ENCODE data around the gene CABCOCO1. TPM values are rescaled to one million over a fixed set of nuclear protein-coding genes. Genes with fewer than 3 reads are reported as not detected.

CABCOCO1 gene, protein sequence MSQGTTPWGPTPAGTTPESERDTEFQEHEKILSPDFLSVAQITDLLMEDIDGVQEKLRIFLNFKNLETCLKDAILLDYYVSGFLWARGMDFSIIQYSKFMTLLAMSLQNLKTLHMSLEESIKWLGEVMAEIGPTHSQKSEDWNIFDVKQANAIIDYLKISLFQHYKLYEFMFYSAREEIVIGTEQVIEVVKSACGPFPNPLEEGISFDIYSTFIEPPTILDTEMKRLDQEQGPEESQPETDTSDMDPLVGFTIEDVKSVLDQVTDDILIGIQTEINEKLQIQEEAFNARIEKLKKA
- total RNA-seq = under 1 TPM in 1 of 4 donors, not detected in 3; 0.66 TPM
- 0.09 TPM for polyA plus RNA-seq
- long read RNA-seq, donor 1 = 0 reads
- long read RNA-seq, donor 2 = 0 reads
- long read RNA-seq, donor 3, partial matches to known transcripts = 0 of 1 reads
- long read RNA-seq, donor 3, other reads (novel, unspliced or antisense) = 1 of 1 reads
- long read RNA-seq, donor 4 = 0 reads

DNA sequence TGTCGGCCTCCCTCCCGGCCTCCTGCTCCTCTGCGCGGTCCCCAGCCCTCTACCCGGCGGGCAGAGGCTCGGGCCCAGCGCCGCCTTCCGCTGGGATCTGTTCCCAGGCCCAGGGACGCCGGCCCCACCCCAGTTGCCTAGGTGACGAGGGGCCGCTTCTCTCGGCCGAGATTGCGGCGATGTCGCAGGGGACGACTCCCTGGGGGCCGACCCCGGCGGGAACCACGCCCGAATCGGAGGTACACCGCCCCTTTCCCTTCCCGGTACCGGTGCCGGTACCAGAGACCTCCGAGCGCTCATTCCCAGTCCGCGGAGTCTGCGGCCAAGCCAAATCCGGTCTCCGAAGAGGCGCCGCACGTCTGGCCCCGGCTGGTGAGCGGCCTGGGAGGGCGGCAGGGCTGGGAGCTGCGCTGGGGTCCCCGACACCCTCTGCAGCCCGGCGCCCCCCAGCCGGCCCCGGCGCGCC lies at the start of gene CABCOCO1:
Gene CABCOCO1 (plus strand): TSS at position 136 of the 466 bp plus-strand sequence. CDS start 44 bp downstream, at position 180.
- Histone ChIP-seq H3K27ac (ENCODE audit: low read length) (peak within 1 kb of the TSS; percentile 2), H3K4me3 (ENCODE audit: low read length) (peak within 1 kb of the TSS; percentile 53), H3K27me3 (ENCODE audit: control insufficient read depth, insufficient read depth) (no peaks in the 10 kb centered on the region), H3K4me1 (ENCODE audit: control insufficient read depth, insufficient read depth, low read length) (no peaks in the 10 kb centered on the region), H3K9me3 (ENCODE audit: control insufficient read depth, low read length) (no peaks in the 10 kb centered on the region)
- WGBS = 2% methylated on average over 51 of the region's 51 CpGs
- intact Hi-C loops (cut with DNase I) = no loop called here
- ATAC-seq (peak; percentile 99 to 100), DNase-seq (peak; percentile 81 to 88 (median 86))

DNA sequence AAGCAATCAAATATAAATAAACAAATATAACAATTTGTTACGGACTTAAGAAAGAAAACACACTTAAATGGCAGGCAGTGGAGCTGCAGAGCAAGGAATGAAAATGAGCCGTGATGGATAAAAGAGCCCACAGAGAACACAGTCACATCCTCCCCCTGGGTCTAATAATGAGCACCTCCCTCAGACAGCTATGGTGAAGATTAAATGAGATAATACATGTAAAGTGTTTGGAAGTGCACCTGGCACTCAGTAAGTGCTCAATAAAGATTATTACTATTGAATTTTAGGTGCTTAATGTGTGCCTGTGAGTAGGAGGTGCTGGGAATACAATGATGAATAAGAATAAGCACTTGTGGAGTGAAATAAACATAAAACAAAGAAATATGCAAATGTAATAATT lies 49.1 kb upstream of the CABCOCO1 start:
- ATAC-seq (no peak), DNase-seq (no peak)
- Histone ChIP-seq H3K9me3 (ENCODE audit: control insufficient read depth, low read length) (no peaks in the 10 kb centered on the region), H3K27ac (ENCODE audit: low read length) (no peak overlapping the region), H3K4me3 (ENCODE audit: low read length) (no peak overlapping the region), H3K27me3 (ENCODE audit: control insufficient read depth, insufficient read depth) (no peaks in the 10 kb centered on the region), H3K4me1 (ENCODE audit: control insufficient read depth, insufficient read depth, low read length) (no peaks in the 10 kb centered on the region)
- intact Hi-C loops (cut with DNase I) = no loop called here
- WGBS = 97% methylated on average over 2 of the region's 2 CpGs

DNA sequence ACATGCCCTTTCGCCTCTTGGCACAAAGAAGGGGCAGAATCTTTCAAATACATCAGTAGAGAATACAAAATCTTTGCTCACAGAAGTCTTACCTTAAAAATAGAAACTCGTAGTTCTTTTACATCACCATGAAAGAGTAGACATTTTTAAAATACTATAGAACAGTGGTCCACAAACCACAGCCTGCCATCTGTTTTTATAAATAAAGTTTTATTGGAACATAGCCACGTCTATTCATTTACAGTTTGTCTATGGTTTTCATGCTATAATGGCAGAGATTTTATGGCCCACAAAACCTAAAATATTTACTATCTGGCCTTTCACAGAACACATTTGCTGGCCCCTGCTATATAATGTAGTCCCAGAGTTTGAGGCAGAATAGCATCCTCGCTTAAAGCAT lies 46.1 kb upstream of the CABCOCO1 start:
- Histone ChIP-seq H3K27me3 (ENCODE audit: control insufficient read depth, insufficient read depth) (no peaks in the 10 kb centered on the region), H3K4me3 (ENCODE audit: low read length) (no peak overlapping the region), H3K9me3 (ENCODE audit: control insufficient read depth, low read length) (no peaks in the 10 kb centered on the region), H3K27ac (ENCODE audit: low read length) (no peak overlapping the region), H3K4me1 (ENCODE audit: control insufficient read depth, insufficient read depth, low read length) (no peaks in the 10 kb centered on the region)
- ATAC-seq (no peak), DNase-seq (no peak)
- WGBS = 97% methylated on average over 4 of the region's 4 CpGs
- intact Hi-C loops (cut with DNase I) = no loop called here

DNA sequence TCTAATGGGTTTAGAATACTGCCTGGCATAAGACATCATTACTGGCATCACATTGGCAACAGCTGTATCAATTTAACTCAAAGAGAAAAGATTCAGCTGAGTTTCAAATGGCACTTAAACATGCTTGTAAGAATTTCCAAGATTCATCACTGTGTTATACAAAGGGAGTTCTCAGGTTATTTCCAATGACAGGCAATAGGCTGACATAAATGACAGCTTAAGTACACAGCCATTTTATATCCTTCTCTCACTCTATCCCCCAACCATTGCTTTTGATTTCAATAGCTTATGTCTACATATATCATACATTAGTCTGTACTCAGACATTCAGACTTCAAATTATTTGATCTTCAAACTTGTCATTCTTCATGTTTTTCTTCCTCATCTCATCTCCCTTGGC lies 45.5 kb upstream of the CABCOCO1 start:
- intact Hi-C loops (cut with DNase I) = no loop called here
- no peak for ATAC-seq

DNA sequence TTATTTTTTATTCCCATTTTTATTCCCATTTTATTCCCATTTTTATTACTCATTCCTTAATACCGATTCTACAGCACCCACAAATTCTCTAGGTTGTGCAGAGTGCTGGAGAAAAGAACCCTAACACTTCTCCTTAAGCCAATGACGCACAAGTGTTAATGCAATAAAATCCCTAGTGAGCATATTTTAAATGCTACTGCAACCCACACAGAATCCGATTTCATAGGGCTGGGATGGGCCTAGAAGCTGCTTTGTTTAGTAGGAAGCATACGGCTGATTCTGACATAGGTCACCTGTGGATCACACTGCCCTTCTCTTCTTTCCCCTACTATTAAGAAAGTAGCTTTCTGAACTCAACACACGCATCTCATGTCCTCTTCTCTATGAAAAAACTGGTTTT lies 45.1 kb upstream of the CABCOCO1 start:
- H3K27me3 ChIP-seq (ENCODE audit: control insufficient read depth, insufficient read depth) = no peaks in the 10 kb centered on the region
- no peaks in the 10 kb centered on the region for H3K9me3 ChIP-seq (ENCODE audit: control insufficient read depth, low read length)
- no peaks in the 10 kb centered on the region for H3K4me1 ChIP-seq (ENCODE audit: control insufficient read depth, insufficient read depth, low read length)
- H3K4me3 ChIP-seq (ENCODE audit: low read length) = no peak overlapping the region
- intact Hi-C loops (cut with DNase I) = no loop called here
- 91% methylated on average over 5 of the region's 5 CpGs for WGBS
- no peak for ATAC-seq
- H3K27ac ChIP-seq (ENCODE audit: low read length) = no peak overlapping the region
- no peak for DNase-seq

More for the DNA sequence above, 45.5 kb upstream of the CABCOCO1 start:
- H3K4me3 ChIP-seq (ENCODE audit: low read length) = no peak overlapping the region
- no peaks in the 10 kb centered on the region for H3K9me3 ChIP-seq (ENCODE audit: control insufficient read depth, low read length)
- no peak for DNase-seq
- no peaks in the 10 kb centered on the region for H3K4me1 ChIP-seq (ENCODE audit: control insufficient read depth, insufficient read depth, low read length)
- H3K27ac ChIP-seq (ENCODE audit: low read length) = no peak overlapping the region
- no peaks in the 10 kb centered on the region for H3K27me3 ChIP-seq (ENCODE audit: control insufficient read depth, insufficient read depth)

DNA sequence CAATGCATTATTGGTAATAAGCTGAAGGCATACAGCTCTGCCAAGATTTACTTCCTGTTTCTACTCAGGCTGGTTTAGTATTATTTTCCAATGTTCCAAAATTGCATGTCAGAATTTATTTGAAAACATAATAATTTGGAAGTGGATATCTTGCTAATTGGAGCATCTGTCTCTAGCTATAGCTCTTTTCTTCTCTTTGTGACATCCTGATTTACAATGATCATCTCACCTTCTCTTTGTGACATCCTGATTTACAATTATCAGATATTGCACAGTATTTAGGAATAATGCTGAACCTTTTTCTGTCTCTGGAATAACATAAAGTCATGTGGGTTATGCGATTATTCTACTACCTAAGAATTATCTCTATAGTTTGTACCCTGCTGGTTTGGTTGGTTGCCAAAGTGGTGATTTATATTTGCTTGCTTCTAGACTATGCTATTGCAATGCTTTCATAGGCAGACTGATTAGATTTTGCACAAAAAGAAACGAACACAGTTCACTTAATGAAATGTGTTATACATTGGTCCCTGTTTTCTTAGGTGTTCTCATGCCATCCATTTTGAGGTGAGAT lies 44.3 kb upstream of the CABCOCO1 start:
- DNase-seq (no peak), ATAC-seq (no peak)
- no peaks in the 10 kb centered on the region for H3K4me1 ChIP-seq (ENCODE audit: control insufficient read depth, insufficient read depth, low read length)
- 80% methylated on average over 2 of the region's 2 CpGs for WGBS
- no peak overlapping the region for H3K4me3 ChIP-seq (ENCODE audit: low read length)
- H3K27me3 ChIP-seq (ENCODE audit: control insufficient read depth, insufficient read depth) = no peaks in the 10 kb centered on the region
- no peak overlapping the region for H3K27ac ChIP-seq (ENCODE audit: low read length)
- H3K9me3 ChIP-seq (ENCODE audit: control insufficient read depth, low read length) = no peaks in the 10 kb centered on the region
- intact Hi-C loops (cut with DNase I) = no loop called here

DNA sequence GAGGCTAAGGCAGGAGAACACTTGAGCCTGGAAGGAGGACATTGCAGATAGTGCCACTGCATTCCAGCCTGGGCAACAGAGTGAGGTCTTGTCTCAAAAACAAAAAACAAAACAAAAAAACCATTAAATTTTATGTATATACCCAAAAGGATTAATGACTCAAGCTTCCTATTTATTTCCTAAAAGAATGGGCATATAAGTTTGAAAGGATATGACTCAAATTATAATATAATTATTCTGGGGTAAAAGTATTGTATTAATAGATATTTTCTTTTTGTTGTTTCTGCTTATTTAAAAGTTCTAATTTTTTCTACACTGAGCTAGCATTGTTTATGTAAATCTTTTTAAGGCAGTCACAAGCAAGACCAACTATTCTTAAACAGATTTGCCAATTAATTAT lies 42.2 kb upstream of the CABCOCO1 start:
- intact Hi-C loops (cut with DNase I) = no loop called here
- DNase-seq (no peak), ATAC-seq (no peak)
- H3K4me3 ChIP-seq (ENCODE audit: low read length) = no peak overlapping the region
- no peaks in the 10 kb centered on the region for H3K4me1 ChIP-seq (ENCODE audit: control insufficient read depth, insufficient read depth, low read length)
- H3K27ac ChIP-seq (ENCODE audit: low read length) = no peak overlapping the region
- no peaks in the 10 kb centered on the region for H3K27me3 ChIP-seq (ENCODE audit: control insufficient read depth, insufficient read depth)
- H3K9me3 ChIP-seq (ENCODE audit: control insufficient read depth, low read length) = no peaks in the 10 kb centered on the region

DNA sequence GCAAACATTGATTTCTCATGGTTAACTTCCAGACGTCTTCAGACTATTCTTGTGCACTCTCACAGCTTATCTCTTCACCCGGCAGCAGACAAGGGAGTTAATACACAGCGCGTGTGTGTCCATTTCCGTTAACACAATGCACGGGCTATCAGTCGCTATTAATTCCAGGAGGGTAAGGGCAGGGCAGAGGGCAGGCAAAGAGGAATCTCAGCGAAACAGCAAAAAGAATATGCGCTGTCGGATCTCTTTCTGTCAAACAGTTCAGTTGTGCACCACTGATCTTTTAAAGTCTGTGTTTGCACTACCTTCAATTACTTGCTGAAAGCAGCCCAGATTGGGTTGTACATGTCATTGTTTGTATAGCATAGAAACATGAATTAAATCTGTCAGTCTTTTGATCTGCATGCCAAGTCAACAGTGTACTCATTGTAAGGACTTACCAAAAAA lies 41.1 kb upstream of the CABCOCO1 start:
- intact Hi-C loops (cut with DNase I) = no loop called here
- peak in 1 of 2 donors; percentile 64 for ATAC-seq
- no peak for DNase-seq
- no peak overlapping the region for H3K4me3 ChIP-seq (ENCODE audit: low read length)
- H3K27me3 ChIP-seq (ENCODE audit: control insufficient read depth, insufficient read depth) = no peaks in the 10 kb centered on the region
- no peaks in the 10 kb centered on the region for H3K4me1 ChIP-seq (ENCODE audit: control insufficient read depth, insufficient read depth, low read length)
- H3K9me3 ChIP-seq (ENCODE audit: control insufficient read depth, low read length) = no peaks in the 10 kb centered on the region
- WGBS = 17% methylated on average over 10 of the region's 10 CpGs
- no peak overlapping the region for H3K27ac ChIP-seq (ENCODE audit: low read length)

DNA sequence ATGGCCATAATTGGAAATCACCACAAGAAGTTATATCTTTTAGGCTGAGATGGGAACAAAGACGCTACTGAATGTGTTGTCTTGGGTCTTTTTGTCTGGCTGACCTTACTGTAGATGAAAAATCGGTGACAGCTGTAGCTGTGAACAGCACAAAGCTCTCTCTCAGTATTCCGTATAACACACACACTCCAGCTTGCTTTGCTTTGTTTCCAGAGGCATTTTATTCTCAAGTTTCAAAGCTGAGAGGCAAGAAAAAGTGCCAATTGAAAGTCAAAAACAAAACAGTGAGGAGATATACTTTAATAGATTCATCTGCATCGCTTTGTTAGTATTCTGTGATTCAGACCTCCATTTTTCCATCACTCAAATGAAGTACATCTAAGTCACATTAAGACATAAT lies 39.6 kb upstream of the CABCOCO1 start:
- ATAC-seq (no peak), DNase-seq (no peak)
- intact Hi-C loops (cut with DNase I) = no loop called here
- Histone ChIP-seq H3K27me3 (ENCODE audit: control insufficient read depth, insufficient read depth) (no peaks in the 10 kb centered on the region), H3K4me1 (ENCODE audit: control insufficient read depth, insufficient read depth, low read length) (no peaks in the 10 kb centered on the region), H3K27ac (ENCODE audit: low read length) (no peak overlapping the region), H3K9me3 (ENCODE audit: control insufficient read depth, low read length) (no peaks in the 10 kb centered on the region), H3K4me3 (ENCODE audit: low read length) (no peak overlapping the region)
- WGBS = 37% methylated on average over 4 of the region's 4 CpGs

DNA sequence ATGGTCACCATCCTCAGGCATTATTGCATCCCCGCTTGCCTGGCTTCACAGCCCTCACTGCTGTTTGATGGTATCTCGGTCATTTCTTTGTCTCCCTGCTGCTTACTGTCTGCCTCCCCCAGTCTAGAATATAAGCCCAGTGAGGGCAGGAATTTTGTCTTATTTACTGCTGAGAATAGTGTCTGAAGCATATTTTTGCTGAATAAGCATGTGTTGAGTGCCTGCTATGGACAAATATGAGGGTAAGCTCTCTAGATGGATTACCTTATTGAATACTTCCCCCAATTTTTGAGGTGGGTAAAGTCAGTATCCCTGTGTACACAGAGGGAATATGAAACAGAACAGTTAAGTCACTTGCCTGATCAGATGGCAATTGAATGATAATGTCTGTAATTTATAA lies 36.5 kb upstream of the CABCOCO1 start:
- 96% methylated on average over 2 of the region's 2 CpGs for WGBS
- intact Hi-C loops (cut with DNase I) = no loop called here
- DNase-seq = no peak

DNA sequence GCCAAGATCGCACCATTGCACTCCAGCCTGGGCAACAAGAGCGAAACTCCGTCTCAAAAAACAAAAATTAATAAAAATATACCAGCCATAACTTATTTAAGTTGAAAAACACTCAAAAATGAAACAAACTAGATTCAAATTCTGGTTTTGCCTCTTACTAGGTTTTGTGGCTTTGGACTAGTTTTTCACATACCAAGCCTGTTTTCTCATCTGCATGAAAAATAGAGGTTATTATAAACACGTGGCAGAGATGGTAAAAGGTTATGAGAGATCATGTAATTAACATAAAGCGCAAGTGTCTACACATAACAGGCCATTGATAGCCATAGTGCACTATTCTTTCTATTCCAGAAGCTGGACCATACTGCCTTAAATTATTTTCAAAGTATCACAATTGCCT lies 35.5 kb upstream of the CABCOCO1 start:
- intact Hi-C loops (cut with DNase I) = no loop called here
- ATAC-seq (no peak), DNase-seq (no peak)
- H3K4me3 ChIP-seq (ENCODE audit: low read length) = no peak overlapping the region
- H3K9me3 ChIP-seq (ENCODE audit: control insufficient read depth, low read length) = no peaks in the 10 kb centered on the region
- H3K27ac ChIP-seq (ENCODE audit: low read length) = no peak overlapping the region
- 93% methylated on average over 5 of the region's 5 CpGs for WGBS
- no peaks in the 10 kb centered on the region for H3K27me3 ChIP-seq (ENCODE audit: control insufficient read depth, insufficient read depth)
- no peaks in the 10 kb centered on the region for H3K4me1 ChIP-seq (ENCODE audit: control insufficient read depth, insufficient read depth, low read length)

More for the DNA sequence above, 36.5 kb upstream of the CABCOCO1 start:
- Histone ChIP-seq H3K27ac (ENCODE audit: low read length) (no peak overlapping the region), H3K4me1 (ENCODE audit: control insufficient read depth, insufficient read depth, low read length) (no peaks in the 10 kb centered on the region), H3K4me3 (ENCODE audit: low read length) (no peak overlapping the region), H3K27me3 (ENCODE audit: control insufficient read depth, insufficient read depth) (no peaks in the 10 kb centered on the region), H3K9me3 (ENCODE audit: control insufficient read depth, low read length) (no peaks in the 10 kb centered on the region)
- ATAC-seq = no peak

All from right cardiac atrium (tissue), 5 donors.